GM23248 (cell line): Measurements from ENCODE around the gene WDR62.

ENCODE experiments used
- EZH2 ChIP-seq: fragments of 200-600 bp; sonication (generic); IDR thresholded peaks from 2 replicates; pipeline ENCODE4 v1.6.1; 2018; ENCODE audit warnings: antibody characterized with exemption, mild to moderate bottlenecking; ENCODE audit not compliant: insufficient read depth, poor library complexity, severe bottlenecking
- EZH2phosphoT487 ChIP-seq: fragments of 200-600 bp; sonication (generic); IDR thresholded peaks from 2 replicates; pipeline ENCODE4 v1.6.1; 2018; ENCODE audit warnings: antibody characterized with exemption, moderate library complexity, mild to moderate bottlenecking, low read depth; ENCODE audit not compliant: insufficient read depth

DNA sequence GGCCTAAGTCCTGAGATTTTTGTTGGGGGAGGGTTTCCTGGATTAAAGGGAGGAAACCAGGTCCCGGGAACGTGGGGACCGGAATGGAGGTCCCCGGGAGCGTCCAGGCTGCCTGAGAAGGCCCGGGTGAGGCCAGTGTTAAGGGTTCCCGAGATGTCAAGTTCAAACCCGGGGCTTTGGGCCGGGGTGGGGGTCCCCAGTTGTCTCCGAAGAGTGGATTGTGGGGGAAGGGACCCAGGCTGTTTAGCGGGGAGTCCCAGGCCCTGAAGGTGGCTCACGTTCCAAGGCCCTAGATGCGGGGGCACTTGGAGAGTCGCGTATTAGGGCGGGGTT lies 97.3 kb downstream of the WDR62 start:
- TF ChIP-seq EZH2phosphoT487 (no peak), EZH2 (no peak)
